ENCODE data around the gene NUP188.

- TF ChIP-seq CTCF (IDR thresholded peaks at IDR 0.05 in 8 of 11, conservative IDR thresholded peaks at IDR 0.05 in 3 of 11) = no peak
- peak; percentile 77 to 78 (median 78) for TF ChIP-seq POLR2AphosphoS5 (IDR thresholded peaks at IDR 0.05)
- no peak for TF ChIP-seq POLR2A (IDR thresholded peaks at IDR 0.05)
Measured at GRCh38 chr9:128911529-128912035, 35.9 kb upstream of the NUP188 start.
